ENCODE data around the gene PNP. TPM values are rescaled to one million over a fixed set of nuclear protein-coding genes. Genes with fewer than 3 reads are reported as not detected.
"Not testable (repeated sequence)": the region's sequence is repeated elsewhere in the genome, so short reads cannot be mapped to it uniquely, and the experiment has no call there.

The PNP gene
- total RNA-seq, 2 experiments from 2014 or later, result 73.6 to 77.2 TPM

DNA sequence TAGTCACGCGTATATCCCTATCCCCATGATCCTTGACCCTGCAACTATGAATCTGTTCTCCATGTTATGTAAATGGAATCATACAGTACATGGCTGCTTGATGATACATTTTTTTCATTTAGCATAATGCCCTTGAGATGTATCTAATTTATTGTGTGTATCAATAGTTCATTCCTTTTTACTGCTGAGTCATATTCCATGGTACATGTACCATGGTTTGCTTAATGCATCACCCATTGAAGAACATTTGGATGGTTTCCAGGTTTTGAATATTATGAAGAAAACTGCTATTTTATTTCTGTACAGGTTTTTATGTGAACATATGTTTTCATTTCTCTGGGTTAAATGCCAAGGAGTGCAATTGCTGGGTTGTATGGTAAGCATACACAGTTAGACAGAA, 32.1 kb downstream of the PNP start:
- Mint-ChIP-seq H3K4me1 (ENCODE audit: low read depth) (peaks cover 9% of the 10 kb centered on the region), H3K4me3 (no peak overlapping the region), H3K27ac (no peak overlapping the region), H3K9me3 (no peaks in the 10 kb centered on the region), H3K36me3 (ENCODE audit: low read depth) (no peaks in the 10 kb centered on the region), H3K27me3 (no peaks in the 10 kb centered on the region)
- ChIA-PET CTCF (no interaction called here), POLR2A (no interaction called here)
- Histone ChIP-seq H3K27ac (ENCODE audit: low read depth in 1 of 2, low read length in 2 of 2) (no peak overlapping the region), H3K9me3 (ENCODE audit: control insufficient read depth in 1 of 2, insufficient read depth in 1 of 2, low read length in 2 of 2) (no peaks in the 10 kb centered on the region), H3K4me1 (ENCODE audit: insufficient read depth, low read length) (peaks cover 2% of the 10 kb centered on the region), H3K36me3 (ENCODE audit: insufficient read depth, low read length) (no peaks in the 10 kb centered on the region), H3K4me3 (ENCODE audit: low read length) (no peak overlapping the region), H3K27me3 (ENCODE audit: control insufficient read depth in 1 of 2, insufficient read depth in 2 of 2, low read length in 2 of 2) (no peaks in the 10 kb centered on the region)
- DNase-seq (no peak), ATAC-seq (ENCODE audit: poor library complexity) (no peak)
- TF ChIP-seq, protein P1, sequence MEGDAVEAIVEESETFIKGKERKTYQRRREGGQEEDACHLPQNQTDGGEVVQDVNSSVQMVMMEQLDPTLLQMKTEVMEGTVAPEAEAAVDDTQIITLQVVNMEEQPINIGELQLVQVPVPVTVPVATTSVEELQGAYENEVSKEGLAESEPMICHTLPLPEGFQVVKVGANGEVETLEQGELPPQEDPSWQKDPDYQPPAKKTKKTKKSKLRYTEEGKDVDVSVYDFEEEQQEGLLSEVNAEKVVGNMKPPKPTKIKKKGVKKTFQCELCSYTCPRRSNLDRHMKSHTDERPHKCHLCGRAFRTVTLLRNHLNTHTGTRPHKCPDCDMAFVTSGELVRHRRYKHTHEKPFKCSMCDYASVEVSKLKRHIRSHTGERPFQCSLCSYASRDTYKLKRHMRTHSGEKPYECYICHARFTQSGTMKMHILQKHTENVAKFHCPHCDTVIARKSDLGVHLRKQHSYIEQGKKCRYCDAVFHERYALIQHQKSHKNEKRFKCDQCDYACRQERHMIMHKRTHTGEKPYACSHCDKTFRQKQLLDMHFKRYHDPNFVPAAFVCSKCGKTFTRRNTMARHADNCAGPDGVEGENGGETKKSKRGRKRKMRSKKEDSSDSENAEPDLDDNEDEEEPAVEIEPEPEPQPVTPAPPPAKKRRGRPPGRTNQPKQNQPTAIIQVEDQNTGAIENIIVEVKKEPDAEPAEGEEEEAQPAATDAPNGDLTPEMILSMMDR (IDR thresholded peaks at IDR 0.05), result no peak
- intact Hi-C loops (cut with DNase I, micrococcal nuclease), result no loop called here

DNA sequence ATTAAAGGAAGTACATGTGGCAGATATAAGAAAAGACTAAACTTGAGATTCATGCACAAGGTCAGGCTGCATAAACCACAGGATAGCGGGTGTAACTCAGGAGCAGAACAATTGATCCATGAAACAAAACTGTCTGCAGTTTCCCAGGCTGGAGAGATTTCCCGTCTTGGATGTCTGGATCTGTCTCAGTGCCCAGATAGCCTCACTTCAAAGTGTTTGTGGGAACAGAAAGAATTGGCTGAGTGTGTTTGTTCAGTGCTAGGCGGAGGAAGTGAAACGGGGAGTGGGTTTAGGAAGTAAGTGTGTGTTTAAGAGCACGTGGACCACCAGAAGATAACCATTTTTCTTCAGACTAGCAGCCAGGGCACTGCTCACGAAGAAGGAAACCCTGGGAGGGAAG, 34.7 kb downstream of the PNP start:
- Histone ChIP-seq H3K27me3 (ENCODE audit: control insufficient read depth in 1 of 2, insufficient read depth in 2 of 2, low read length in 2 of 2) (no peaks in the 10 kb centered on the region), H3K27ac (ENCODE audit: low read depth in 1 of 2, low read length in 2 of 2) (no peak overlapping the region), H3K4me1 (ENCODE audit: insufficient read depth, low read length) (no peaks in the 10 kb centered on the region), H3K4me3 (ENCODE audit: low read length) (no peak overlapping the region), H3K9me3 (ENCODE audit: control insufficient read depth in 1 of 2, insufficient read depth in 1 of 2, low read length in 2 of 2) (no peaks in the 10 kb centered on the region), H3K36me3 (ENCODE audit: insufficient read depth, low read length) (no peaks in the 10 kb centered on the region)
- H3K27ac Mint-ChIP-seq, result no peak overlapping the region
- H3K36me3 Mint-ChIP-seq (ENCODE audit: low read depth), result no peaks in the 10 kb centered on the region
- ATAC-seq (ENCODE audit: poor library complexity) (no peak), DNase-seq (no peak)
- H3K4me3 Mint-ChIP-seq, result no peak overlapping the region
- no peaks in the 10 kb centered on the region for H3K9me3 Mint-ChIP-seq
- no peaks in the 10 kb centered on the region for H3K27me3 Mint-ChIP-seq
- ChIA-PET CTCF (no interaction called here), POLR2A (no interaction called here)
- H3K4me1 Mint-ChIP-seq (ENCODE audit: low read depth), result peaks cover 6% of the 10 kb centered on the region
- intact Hi-C loops (cut with DNase I, micrococcal nuclease), result no loop called here
- TF ChIP-seq, protein P1 (IDR thresholded peaks at IDR 0.05), result no peak

DNA sequence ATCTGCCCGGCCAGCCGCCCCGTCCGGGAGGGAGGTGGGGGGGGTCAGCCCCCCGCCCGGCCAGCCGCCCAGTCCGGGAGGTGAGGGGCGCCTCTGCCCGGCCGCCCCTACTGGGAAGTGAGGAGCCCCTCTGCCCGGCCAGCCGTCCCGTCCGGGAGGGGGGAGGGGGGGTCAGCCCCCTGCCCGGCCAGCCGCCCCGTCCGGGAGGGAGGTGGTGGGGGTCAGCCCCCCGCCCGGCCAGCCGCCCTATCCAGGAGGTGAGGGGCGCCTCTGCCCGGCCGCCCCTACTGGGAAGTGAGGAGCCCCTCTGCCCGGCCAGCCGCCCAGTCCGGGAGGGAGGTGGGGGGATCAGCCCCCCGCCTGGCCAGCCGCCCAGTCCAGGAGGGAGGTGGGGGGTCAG, 37.1 kb downstream of the PNP start:
- H3K27ac Mint-ChIP-seq; intact Hi-C loops (cut with DNase I, micrococcal nuclease); CTCF ChIA-PET; H3K4me1 ChIP-seq (ENCODE audit: insufficient read depth, low read length); H3K4me1 Mint-ChIP-seq (ENCODE audit: low read depth); POLR2A ChIA-PET; H3K4me3 ChIP-seq (ENCODE audit: low read length); ATAC-seq (ENCODE audit: poor library complexity); H3K27ac ChIP-seq (ENCODE audit: low read depth in 1 of 2, low read length in 2 of 2); H3K27me3 Mint-ChIP-seq; H3K9me3 ChIP-seq (ENCODE audit: control insufficient read depth in 1 of 2, insufficient read depth in 1 of 2, low read length in 2 of 2); H3K36me3 Mint-ChIP-seq (ENCODE audit: low read depth); DNase-seq; H3K9me3 Mint-ChIP-seq; H3K4me3 Mint-ChIP-seq; H3K36me3 ChIP-seq (ENCODE audit: insufficient read depth, low read length); H3K27me3 ChIP-seq (ENCODE audit: control insufficient read depth in 1 of 2, insufficient read depth in 2 of 2, low read length in 2 of 2): not testable (repeated sequence)

DNA sequence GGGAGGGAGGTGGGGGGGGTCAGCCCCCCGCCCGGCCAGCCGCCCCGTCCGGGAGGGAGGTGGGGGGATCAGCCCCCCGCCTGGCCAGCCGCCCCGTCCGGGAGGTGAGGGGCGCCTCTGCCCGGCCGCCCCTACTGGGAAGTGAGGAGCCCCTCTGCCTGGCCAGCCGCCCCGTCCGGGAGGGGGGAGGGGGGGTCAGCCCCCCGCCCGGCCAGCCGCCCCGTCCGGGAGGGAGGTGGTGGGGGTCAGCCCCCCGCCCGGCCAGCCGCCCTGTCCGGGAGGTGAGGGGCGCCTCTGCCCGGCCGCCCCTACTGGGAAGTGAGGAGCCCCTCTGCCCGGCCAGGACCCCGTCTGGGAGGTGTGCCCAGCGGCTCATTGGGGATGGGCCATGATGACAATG, 37.5 kb downstream of the PNP start:
- not testable (repeated sequence) for H3K9me3 Mint-ChIP-seq, H3K27ac Mint-ChIP-seq

DNA sequence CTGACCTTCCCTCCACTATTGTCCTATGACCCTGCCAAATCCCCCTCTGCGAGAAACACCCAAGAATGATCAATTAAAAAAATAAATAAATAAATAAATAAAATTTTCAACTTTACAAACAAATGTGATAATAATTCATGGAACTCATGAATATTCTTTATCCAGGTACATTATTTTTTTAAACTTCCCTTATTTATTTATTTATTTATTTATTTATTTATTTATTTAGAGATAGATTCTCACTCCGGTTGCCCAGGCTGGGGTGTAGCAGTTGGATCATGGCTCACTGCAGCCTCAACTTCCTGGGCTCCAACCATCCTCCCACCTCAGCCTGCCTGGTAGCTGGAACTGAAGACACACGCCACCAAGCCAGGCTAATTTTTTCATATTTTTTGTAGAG, 38.3 kb downstream of the PNP start:
- DNase-seq; intact Hi-C loops (cut with DNase I, micrococcal nuclease); H3K27me3 Mint-ChIP-seq; H3K27me3 ChIP-seq (ENCODE audit: control insufficient read depth in 1 of 2, insufficient read depth in 2 of 2, low read length in 2 of 2); H3K36me3 ChIP-seq (ENCODE audit: insufficient read depth, low read length); H3K27ac Mint-ChIP-seq; ATAC-seq (ENCODE audit: poor library complexity); H3K27ac ChIP-seq (ENCODE audit: low read depth in 1 of 2, low read length in 2 of 2); H3K4me1 ChIP-seq (ENCODE audit: insufficient read depth, low read length); H3K9me3 Mint-ChIP-seq; H3K4me3 Mint-ChIP-seq; H3K4me3 ChIP-seq (ENCODE audit: low read length); CTCF ChIA-PET; H3K36me3 Mint-ChIP-seq (ENCODE audit: low read depth); H3K9me3 ChIP-seq (ENCODE audit: control insufficient read depth in 1 of 2, insufficient read depth in 1 of 2, low read length in 2 of 2); H3K4me1 Mint-ChIP-seq (ENCODE audit: low read depth); POLR2A ChIA-PET: not testable (repeated sequence)

More for the DNA sequence above, 37.5 kb downstream of the PNP start:
- H3K4me1 Mint-ChIP-seq (ENCODE audit: low read depth); intact Hi-C loops (cut with DNase I, micrococcal nuclease); H3K27me3 ChIP-seq (ENCODE audit: control insufficient read depth in 1 of 2, insufficient read depth in 2 of 2, low read length in 2 of 2); H3K4me3 ChIP-seq (ENCODE audit: low read length); H3K4me1 ChIP-seq (ENCODE audit: insufficient read depth, low read length); POLR2A ChIA-PET; H3K4me3 Mint-ChIP-seq; H3K36me3 ChIP-seq (ENCODE audit: insufficient read depth, low read length); H3K9me3 ChIP-seq (ENCODE audit: control insufficient read depth in 1 of 2, insufficient read depth in 1 of 2, low read length in 2 of 2); H3K27me3 Mint-ChIP-seq; CTCF ChIA-PET; H3K27ac ChIP-seq (ENCODE audit: low read depth in 1 of 2, low read length in 2 of 2); H3K36me3 Mint-ChIP-seq (ENCODE audit: low read depth); ATAC-seq (ENCODE audit: poor library complexity); DNase-seq: not testable (repeated sequence)

Measured in CD4-positive, alpha-beta T cell (primary cell).